Hematopoietic multipotent progenitor cell treated with erythropoietin and hydrocortisone succinate and interleukin-3 and kit ligand, for 6 days (in vitro differentiated cells): ENCODE measurements around the gene TOPORS.

Experiments used
- DNase-seq: peaks from one replicate; pipeline ENCODE4 v3.0.0-alpha.2; 2015

Gene TOPORS

DNA sequence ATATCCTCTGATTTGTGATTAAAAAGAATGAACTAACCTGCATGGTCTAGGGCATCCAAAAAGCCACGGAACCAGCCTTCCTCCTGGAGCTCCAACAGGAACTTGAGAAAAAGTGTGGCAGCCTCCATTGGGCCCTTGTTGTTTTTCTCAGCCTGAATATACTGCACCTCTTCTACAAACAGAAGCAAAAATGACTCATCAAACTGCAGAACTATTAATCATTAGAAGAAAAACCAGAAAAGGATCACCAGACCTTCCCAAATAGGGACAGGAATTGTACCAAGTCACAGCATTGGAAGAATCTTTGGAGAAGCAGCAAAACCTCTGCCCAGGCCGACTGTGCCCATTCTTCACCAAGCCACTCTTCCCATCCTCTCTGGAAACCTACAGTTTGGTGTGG, 51.6 kb downstream of the TOPORS start:
- no peak for DNase-seq

DNA sequence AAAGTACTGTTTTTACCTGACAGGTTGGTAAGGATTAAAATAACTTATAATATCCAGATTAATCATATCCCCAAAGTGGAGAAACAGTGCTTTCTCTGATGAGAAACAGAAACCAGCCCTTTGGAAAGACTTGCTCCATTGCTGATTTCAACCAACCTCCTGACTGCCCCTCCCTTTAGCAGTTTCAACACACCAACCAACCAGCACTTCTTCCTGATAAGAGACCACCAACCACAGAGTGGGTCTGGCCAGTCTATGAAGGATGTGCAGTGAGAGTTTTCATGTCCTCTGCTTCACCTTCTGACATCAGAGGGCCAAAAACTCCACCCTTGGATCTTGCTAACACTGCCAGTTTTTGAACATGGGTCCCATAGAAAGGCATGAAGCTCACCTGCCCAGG, 54.5 kb downstream of the TOPORS start:
- peak; percentile 58 for DNase-seq

DNA sequence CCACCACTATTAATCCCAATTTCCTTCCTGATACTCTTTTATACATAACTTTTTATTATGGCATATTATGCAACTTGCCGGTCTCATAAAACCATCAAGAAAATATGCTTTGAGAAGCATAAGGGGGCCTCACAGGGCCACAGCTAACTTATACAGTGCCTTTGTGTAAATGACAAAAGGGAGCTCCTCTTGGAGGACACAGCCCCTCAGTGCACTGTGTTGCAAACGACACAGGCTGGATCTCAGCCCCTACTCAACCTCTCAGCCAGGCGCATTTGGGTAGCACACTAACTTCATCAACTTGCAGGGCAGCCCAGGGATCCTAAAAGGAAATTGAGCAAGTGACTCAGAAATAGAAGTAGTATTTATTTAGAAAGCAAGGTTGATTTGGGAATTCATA, 61.8 kb downstream of the TOPORS start:
- no peak for DNase-seq
